Hepatocyte (in vitro differentiated cells): ENCODE measurements around the gene PARP3.

ENCODE experiments used
- EZH2 ChIP-seq: fragments of 200-600 bp; sonication (generic); IDR thresholded peaks from 2 replicates; pipeline ENCODE4 v1.6.1; 2016; ENCODE audit warnings: antibody characterized with exemption, mild to moderate bottlenecking, borderline replicate concordance
- EZH2phosphoT487 ChIP-seq: fragments of 200-600 bp; sonication (generic); IDR thresholded peaks from one replicate; pipeline ENCODE4 v1.6.1; 2018; ENCODE audit warnings: antibody characterized with exemption, mild to moderate bottlenecking, low read depth, moderate library complexity; ENCODE audit not compliant: unreplicated experiment, severe bottlenecking
- TF ChIP-seq, protein P1 (sequence below): fragments of 200-600 bp; sonication (generic); IDR thresholded peaks from 2 replicates; pipeline ENCODE4 v1.5.1; 2016; ENCODE audit warnings: antibody characterized with exemption, mild to moderate bottlenecking; ENCODE audit not compliant: poor library complexity

DNA sequence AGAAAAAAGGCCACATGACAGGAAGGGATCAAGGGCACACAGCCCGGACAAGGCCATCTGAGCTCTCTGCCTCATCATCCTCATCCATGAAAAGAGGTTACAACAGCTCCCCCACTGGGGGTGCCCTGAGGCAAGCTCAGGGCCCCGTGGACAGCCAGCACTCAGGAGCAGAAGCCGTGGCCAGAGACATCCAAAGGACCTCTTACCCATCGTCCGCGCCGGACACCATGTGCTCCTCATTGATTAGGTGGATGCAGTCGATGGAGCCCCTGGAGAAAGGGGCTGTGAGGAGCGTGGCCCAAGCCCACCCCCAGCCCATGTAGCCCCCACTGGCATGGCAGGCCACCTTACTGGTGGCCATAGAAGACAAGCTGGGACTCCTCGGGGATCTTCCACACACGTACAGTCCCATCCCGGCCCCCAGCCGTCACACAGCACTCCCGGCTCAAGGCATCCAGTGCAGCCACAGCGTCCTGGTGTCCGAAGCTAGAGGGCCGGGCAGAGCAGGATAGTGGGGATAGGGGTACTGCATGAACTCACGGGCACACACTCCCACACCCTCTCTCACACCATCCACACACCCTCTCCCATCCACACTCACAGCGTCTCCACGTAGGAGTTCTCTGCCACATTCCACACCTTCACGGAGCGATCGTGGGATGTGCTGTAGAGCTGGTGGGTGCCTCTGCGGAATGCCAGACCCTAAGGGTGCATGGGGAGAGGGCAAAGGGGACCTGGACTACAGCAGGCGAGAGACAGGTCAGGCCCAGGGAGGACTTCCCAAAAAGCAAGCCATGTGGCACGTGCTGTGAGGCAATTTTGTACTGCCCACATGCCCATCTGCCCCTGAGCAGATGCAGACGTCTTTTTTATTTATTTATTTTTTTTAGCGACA is 6.9 kb upstream of the PARP3 start:
- TF ChIP-seq, protein P1, sequence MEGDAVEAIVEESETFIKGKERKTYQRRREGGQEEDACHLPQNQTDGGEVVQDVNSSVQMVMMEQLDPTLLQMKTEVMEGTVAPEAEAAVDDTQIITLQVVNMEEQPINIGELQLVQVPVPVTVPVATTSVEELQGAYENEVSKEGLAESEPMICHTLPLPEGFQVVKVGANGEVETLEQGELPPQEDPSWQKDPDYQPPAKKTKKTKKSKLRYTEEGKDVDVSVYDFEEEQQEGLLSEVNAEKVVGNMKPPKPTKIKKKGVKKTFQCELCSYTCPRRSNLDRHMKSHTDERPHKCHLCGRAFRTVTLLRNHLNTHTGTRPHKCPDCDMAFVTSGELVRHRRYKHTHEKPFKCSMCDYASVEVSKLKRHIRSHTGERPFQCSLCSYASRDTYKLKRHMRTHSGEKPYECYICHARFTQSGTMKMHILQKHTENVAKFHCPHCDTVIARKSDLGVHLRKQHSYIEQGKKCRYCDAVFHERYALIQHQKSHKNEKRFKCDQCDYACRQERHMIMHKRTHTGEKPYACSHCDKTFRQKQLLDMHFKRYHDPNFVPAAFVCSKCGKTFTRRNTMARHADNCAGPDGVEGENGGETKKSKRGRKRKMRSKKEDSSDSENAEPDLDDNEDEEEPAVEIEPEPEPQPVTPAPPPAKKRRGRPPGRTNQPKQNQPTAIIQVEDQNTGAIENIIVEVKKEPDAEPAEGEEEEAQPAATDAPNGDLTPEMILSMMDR = no peak
- TF ChIP-seq EZH2phosphoT487 = no peak
- TF ChIP-seq EZH2 = no peak
